Stimulated activated CD4-positive, alpha-beta T cell treated with anti-CD3 and anti-CD28 coated beads, Interleukin-2, amount 100 ng/mL, for 24 hours (primary cell): ENCODE results near the gene RGL2.
"Not testable (repeated sequence)": the region's sequence is repeated elsewhere in the genome, so short reads cannot be mapped to it uniquely, and the experiment has no call there.

Experiments used
- DNase-seq, 2 donors: peaks; one replicate each; pipeline ENCODE4 v3.0.0-alpha.2; 2020

RGL2 gene, protein sequence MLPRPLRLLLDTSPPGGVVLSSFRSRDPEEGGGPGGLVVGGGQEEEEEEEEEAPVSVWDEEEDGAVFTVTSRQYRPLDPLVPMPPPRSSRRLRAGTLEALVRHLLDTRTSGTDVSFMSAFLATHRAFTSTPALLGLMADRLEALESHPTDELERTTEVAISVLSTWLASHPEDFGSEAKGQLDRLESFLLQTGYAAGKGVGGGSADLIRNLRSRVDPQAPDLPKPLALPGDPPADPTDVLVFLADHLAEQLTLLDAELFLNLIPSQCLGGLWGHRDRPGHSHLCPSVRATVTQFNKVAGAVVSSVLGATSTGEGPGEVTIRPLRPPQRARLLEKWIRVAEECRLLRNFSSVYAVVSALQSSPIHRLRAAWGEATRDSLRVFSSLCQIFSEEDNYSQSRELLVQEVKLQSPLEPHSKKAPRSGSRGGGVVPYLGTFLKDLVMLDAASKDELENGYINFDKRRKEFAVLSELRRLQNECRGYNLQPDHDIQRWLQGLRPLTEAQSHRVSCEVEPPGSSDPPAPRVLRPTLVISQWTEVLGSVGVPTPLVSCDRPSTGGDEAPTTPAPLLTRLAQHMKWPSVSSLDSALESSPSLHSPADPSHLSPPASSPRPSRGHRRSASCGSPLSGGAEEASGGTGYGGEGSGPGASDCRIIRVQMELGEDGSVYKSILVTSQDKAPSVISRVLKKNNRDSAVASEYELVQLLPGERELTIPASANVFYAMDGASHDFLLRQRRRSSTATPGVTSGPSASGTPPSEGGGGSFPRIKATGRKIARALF

DNA sequence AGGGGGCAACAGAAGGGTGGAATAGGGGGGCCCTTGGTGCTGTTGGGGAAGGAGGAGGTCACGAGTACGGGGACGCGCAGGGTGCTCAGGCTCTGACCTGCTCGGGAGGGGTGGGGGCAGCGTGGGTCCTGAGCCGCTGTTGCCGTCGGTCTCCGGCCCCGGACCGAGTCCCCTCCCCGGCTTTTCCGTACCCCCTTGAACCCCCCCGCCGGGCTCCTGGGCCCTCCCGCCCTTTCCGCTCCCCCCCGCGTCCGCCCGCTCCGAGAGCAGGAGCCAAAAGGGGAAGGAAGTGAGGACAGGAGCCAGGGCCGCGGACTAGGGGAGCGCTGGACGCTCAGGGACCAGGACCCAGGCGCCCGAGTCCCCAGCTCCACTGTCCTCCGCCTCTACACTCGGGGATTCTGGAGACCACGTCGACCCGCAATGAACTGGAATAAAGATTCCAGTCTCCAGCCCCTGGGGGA lies at the start of gene RGL2:
Gene RGL2 (minus strand): TSS at position 170 of the 464 bp plus-strand sequence. CDS start 332 bp downstream, outside the sequence.
- DNase-seq, result peak; percentile 62 to 63

GRCh38 chr6:33347816-33348215 lies 49.1 kb upstream of the RGL2 start:
- DNase-seq, result no peak

DNA sequence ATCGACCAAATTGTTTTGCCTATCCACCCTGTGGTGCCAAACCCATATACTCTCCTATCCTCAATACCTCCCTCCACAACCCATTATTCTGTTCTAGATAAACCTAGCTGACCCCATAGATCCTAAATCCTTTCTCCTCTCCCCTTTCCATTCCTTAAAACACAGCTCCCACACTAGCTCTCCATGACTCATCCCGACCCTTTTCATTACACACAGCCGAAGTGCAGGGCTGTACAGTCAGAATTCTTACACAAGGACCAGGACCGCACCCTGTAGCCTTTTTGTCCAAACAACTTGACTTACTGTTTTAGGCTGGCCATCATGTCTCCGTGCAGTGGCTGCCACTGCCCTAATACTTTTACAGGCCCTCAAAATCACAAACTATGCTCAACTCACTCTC lies 48.2 kb upstream of the RGL2 start:
- DNase-seq, result not testable (repeated sequence)

DNA sequence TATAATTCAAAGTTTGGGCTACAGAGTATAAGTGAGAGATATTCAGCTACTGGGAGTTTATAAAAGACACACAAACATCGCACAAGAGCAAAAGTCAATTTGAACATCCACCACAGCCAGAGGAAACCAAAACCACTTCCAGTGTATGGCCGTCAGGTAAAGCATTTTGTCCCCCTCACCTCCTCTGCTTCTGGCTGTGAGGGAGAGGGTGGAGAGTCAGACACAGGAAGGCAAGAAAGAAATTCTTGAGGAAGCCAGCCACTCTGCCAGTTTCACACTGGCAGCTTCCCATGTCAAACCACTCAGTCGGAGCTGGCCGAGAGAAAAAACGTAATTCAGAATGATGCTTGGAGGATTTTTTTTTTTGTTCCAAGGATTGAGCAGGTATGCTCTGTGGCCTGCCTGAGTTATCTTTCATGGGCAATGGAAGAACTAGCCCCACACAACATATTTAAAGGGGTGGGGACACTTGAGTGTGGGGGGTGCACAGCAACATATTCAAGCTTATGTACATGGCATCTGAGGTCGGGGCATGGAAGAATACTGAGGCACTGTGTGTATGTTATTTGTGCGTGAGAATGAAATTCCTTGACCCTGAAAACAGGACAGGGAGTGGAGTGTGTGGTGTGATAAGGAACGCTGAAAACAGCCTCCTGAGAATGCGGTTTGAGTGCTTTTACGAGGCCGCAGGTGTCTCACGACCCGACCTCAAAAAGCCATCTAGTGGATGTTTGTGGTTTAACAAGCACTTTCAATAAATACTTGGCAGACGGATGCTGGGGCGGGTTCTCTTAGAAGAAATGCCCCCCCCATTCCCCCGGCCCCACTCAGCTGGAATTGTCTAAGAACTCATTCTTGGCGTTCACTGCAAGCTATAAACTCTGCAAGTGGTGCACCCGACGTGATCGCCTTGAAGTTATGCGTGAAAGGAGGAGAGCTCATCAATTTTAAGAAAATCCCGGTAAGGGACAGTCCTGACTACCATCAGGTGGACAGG lies 46.3 kb upstream of the RGL2 start:
- peak; percentile 57 to 64 for DNase-seq

DNA sequence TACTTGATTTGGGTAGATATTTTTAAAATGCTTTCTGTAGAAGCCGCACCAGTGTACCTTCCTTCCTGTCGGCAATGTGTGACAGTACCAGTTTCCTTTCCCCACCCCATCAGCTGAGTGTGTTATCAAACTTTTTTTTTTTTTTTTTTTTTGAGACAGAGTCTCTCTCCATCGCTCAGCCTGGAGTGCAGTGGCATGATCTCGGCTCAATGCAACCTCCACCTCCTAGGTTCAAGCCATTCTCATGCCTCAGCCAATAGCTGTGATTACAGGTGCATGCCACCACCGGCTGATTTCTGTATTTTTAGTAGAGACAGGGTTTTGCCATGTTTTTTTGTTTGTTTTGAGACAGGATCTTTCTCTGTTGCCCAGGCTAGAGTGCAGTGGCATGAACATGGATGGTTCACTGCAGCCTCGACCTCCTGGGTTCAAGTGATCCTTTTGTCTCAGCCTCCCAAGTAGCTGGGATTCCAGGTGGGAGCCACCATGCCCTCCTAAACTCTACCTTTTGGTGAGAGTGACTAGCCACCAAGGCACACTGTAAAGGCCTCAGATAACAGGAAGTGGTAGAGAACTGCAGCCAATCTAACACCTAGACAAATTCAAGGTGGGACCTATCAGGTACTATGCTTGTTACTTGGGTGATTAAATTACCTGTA lies 45.3 kb upstream of the RGL2 start:
- DNase-seq, result peak; percentile 10 to 41

- DNase-seq, result not testable (repeated sequence)
Observed at GRCh38 chr6:33343606-33343952, 44.8 kb upstream of the RGL2 start.

DNA sequence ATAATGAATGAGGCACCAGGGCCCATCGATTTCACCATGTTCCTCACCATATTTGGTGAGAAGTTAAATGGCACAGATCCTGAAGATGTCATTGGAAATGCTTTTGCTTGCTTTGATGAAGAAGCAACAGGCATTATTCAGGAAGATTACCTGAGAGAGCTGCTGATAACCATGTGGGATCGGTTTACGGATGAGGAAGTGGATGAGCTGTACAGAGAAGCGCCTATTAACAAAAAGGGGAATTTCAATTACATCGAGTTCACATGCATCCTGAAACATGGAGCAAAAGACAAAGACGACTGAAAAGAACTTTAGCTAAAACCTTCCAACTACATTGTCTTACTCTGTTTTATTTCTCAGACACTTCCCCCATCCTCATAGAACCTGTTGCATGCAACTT lies 40.5 kb upstream of the RGL2 start:
- no peak for DNase-seq

DNA sequence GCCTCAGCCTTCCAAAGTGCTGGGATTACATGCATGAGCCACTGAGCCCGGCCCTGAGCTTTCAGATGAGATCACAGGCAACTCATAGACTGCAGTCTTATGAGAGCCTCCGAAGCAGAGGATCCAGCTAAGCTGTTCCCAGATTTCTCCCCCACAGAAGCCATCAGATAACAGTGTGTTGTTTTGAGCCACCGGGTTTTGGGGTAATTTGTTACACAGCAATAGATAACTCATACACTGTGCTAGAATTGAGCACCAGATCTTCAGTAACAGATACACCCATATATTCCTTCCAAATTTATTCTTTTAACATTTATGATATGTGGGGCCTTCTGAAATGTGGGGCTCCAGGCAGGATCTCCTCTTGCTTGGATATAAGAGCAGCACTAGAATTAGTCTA lies 37.8 kb upstream of the RGL2 start:
- DNase-seq, result no peak

GRCh38 chr6:33335916-33336315 lies 37.2 kb upstream of the RGL2 start:
- no peak for DNase-seq

DNA sequence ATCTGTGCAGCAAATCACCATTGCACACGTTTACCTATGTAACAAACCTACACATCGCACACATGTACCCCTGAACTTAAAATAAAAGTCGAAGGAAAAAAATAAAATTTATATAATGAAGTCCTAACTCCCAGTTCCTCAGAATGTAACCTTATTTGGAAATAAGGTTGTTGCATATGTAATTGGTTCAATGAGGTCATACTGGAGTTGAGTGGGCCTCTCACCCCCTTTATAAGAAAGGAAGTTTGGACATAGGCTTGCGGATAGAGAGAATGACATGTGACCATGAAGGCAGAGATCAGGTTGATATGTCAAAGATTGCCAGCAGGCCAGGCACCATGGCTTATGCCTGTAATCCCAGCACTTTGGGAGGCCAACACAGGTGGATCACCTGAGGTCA lies 34.9 kb upstream of the RGL2 start:
- DNase-seq, result no peak

DNA sequence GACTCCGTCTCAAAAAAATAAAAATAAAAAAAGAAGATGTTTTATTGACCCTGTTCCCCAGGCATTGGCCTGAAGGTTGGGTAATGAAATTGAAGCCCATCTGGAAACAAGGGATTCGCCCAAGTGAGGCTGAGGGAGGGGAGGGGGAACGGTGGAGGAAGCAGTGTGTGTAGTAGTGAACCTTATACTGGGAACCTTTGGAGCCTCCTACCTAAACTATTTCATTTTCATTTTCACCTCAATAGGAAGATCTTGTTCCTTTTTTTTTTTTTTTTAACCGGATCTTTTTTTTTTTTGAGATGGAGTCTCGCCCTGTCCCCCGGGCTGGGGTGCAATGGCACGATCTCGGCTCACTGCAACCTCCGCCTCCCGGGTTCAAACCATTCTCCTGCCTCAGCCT lies 32.0 kb upstream of the RGL2 start:
- DNase-seq, result no peak

GRCh38 chr6:33329058-33329457 lies 30.3 kb upstream of the RGL2 start:
- DNase-seq, result no peak

DNA sequence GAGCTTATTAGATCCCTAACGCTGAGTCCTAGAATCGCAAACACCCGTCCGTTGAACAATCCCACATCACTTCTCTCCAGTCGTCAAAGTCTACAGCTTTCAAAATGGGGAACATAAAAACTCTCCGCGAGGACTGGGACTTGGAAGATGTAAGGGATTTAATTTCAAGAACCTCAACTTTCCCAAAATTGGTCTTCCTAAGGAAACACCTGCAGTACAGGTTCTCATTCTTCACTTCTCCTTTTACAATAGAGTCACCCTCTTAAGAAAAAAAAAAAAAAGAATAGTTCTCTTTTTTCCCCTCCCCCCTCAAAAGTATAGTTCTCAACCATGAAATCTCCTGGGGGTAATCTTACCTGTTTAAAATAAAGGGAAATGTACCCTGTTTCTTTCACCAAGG lies 25.4 kb upstream of the RGL2 start:
- DNase-seq, result no peak

GRCh38 chr6:33323623-33323948 lies 24.8 kb upstream of the RGL2 start:
- no peak for DNase-seq

- DNase-seq, result no peak
Observed at GRCh38 chr6:33321227-33321626, 22.5 kb upstream of the RGL2 start.

DNA sequence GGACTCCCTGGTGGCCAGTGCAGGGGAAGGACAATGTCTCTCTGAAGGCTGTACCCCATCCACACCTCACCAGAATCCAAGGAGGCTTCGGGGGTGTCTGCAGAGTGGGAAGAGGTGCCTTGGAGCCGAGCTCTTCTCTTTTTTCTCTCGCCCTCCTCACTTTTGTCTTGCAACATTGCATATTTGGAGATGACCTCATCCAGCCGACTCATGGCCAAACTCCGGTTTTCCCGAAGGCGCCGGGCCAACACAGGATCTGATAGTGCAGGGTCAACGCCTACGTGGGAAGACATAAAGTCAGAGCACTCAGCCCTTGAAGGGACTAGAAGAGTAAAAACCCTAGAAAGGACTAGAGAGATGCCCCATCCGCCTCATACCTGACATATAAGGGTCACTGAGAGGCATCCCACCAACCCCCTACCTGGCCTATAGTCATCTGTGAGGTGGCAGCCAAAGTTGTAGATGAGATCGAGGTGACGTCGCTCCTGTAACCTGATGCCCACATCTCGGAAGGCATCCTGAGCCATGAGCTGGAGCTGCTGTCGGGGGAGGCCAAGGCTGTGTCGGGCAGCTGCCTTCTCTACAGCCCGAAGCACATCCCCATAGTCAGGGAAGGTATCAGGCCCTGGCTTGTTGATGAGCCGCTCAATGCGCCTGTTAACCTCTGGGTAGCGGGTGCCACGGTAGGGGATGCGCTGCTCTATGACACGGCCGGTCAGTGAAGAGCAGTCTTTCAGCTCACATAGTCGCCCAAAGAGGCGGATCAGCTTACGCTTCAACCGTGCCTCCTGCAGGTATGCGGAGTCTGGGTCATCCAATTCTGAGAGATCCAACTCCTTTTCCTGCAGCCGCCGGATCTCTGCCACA lies 21.8 kb upstream of the RGL2 start:
- DNase-seq, result no peak

DNA sequence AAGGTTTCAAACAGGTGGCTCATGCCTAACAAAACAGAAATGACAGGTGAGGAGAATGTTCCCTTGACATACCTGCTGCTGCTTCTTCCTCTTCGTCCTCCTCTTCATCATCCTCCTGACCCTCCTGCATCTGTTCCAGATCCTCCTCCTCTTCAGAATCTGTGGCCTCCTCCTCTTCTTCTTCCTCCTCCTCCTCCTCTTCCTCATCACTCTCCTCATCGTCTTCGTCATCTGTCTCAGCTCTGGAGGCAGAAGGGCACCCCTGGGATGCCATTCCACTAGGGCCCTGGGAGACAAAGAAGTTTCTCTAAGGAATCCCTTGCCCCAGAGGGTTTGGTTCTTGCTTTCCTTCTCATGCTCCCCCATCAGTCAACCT lies 21.2 kb upstream of the RGL2 start:
- no peak for DNase-seq

- DNase-seq, result no peak
Observed at GRCh38 chr6:33318426-33319073, 19.8 kb upstream of the RGL2 start.

DNA sequence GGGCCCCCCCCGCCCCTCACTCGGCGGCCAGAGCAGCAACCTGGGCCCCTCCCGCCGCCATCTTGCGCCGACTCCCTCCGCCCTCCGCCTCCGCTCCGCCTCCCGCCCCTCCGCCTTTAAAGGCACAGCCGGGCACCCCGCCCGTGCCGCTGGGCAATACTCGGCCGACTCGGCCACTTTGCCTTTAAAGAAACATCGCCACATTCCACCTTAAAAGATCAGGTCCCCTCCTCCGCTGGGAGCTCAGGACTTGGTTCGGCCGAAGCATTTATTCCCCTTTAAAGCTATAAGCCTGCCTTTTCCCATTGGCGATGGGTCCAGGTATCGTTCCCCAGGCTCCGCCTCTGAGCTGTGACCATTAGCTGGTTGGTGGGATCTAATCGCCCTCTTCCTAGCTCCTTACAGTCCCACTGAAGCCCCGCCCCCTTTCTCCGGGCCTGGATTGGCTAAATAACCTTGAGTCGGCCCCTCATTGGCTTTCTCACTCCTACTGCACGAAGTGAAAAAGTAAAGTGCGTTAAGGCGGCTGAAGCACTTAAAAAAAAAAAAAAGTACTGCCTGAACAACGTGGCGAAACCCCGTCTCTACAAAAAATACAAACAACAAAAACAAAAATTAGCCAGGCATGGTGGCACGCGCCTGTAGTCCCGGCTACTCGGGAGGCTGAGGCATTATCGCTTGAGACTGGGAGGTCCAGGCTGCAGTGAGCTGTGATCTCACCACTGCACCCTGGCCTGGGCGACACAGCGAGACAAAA lies 19.1 kb upstream of the RGL2 start, which contains the start of gene ZBTB22:
Gene ZBTB22 (minus strand): TSS at position 76 of the 757 bp plus-strand sequence. CDS start 828 bp downstream, outside the sequence.
- DNase-seq, result peak; percentile 97

GRCh38 chr6:33317419-33317668 lies 18.6 kb upstream of the RGL2 start:
- no peak for DNase-seq
